HPDE6-E6E7 (cell line): ENCODE results near the gene CC2D2A.

Experiments used
- DNase-seq: peaks from one replicate; pipeline ENCODE4 v3.0.0; 2011; ENCODE audit warnings: missing footprints; ENCODE audit errors: extremely low spot score

The CC2D2A gene

DNA sequence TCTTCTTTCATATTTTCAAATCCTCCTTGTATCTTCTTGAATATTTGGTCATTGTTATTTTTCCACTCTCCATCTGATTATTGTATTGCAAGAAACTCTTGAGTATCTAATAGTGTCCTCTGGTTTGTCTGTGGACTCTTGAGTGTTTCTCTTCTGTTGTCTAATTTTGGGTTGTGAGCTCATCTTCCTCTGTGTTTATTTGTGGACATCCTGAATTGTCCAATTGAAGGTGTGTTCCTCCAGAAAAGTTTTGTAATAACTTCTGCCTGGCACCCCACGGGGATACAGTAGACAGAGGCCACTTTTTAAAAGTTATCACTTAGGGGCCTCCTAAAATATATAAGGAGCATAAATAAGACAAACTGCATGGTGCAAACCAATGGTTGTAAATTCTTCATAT, 3.1 kb upstream of the CC2D2A start:
- DNase-seq = no peak

DNA sequence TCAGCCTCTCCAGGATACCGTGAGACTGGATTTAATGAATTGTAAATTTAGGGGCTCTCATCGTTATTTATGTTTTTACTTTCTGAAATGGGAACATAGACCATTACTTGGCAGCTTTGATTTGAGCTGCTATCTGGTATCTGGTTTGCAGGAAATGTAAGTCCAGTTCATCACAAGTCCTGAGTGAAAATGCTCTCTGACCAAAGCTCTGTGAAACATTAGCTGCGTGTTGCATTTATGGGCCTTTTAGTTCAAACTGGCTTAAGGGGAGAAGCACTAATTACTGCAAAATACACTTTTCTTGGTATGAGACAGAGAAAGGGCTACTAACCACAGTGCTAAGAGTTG, 420 bp downstream of the CC2D2A start:
- no peak for DNase-seq

DNA sequence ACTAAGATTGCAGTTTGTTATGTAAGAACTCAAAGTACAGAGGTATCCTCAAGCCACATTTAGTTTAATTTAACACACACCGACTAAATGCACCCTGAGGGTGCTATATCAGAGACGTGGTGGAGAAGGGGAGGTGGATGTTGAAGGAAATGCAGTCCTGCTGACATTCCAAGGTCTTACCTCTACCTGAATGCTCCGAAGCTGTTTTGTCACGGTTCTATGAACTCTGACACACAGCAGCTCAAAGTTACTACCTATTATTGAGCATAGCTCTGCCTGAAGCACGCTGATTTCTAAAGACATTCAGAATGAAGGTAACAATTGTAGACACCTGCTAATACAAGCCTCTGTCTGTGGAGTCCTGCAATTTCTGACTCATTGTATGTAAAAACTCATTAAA, 6.7 kb downstream of the CC2D2A start:
- DNase-seq = no peak

DNA sequence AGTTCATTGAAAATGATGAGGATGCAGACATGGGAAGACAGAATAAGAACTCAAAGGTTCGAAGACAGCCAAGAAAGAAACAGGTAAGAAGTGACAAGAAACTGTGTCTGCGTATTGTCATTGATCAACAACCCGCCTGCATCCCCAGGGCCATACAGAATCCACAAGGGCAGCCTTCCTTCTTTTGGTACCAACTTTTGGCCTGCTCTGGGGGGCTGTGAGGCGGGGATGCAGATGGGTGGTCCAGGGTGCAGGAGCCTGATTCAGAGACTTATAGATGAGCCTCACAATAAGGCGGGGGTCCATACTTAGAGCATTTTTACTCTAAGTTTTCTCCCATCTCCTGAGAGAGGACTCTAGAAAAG, 9.0 kb downstream of the CC2D2A start:
- no peak for DNase-seq

DNA sequence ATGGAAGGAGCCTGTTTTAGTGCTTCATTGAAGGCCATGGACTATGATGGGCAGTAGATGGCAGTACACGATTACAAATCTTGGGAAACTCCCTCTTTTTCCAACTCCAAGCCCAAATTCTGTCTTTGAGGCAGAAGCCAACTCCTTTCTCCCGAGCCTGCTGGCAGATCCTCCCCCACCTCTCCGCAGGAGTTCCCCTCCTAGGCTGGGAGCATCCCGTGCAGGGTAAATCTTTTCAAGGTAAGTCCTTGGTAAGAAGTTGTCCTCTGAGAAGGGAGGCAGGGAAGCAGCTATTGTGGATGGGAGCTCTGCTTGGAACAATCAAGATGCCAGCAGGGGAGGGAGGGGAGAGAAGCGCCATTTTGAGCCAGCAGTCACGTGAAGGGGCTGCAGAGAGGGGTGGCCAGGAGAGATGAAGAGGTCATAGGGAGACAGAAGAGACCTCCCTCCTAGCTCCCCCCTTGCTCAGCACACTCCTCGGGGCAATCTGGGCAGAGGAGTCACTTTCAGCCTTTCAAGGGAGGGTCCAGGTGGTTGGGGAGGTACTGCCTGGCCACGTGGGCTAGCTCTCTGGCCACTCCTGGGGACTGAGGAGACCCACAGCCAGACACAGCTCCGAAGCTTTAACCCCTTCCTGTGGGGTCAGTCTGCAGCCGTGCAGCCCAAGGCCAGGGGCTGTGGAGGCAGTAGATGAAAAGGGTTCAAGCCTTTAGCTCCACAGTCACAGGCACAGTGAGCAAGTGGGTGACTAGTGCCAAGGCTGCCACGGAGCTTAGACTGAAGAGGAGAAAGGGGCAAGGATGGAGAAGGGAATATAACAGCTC, 9.6 kb downstream of the CC2D2A start:
- peak; percentile 72 for DNase-seq

DNA sequence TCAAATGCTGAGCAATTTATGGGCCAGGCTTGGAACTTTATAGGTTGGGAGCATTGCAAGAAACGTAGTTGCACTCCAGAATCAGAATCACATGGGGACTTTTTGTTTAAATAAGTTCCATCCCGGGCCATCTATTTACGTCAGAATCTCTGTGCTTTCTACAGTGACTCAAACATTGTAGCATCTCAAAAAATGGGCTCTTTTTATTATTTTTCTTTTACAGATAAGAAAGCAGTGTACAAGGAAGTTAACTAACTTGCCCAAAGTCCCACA, 10.2 kb downstream of the CC2D2A start:
- DNase-seq = no peak

DNA sequence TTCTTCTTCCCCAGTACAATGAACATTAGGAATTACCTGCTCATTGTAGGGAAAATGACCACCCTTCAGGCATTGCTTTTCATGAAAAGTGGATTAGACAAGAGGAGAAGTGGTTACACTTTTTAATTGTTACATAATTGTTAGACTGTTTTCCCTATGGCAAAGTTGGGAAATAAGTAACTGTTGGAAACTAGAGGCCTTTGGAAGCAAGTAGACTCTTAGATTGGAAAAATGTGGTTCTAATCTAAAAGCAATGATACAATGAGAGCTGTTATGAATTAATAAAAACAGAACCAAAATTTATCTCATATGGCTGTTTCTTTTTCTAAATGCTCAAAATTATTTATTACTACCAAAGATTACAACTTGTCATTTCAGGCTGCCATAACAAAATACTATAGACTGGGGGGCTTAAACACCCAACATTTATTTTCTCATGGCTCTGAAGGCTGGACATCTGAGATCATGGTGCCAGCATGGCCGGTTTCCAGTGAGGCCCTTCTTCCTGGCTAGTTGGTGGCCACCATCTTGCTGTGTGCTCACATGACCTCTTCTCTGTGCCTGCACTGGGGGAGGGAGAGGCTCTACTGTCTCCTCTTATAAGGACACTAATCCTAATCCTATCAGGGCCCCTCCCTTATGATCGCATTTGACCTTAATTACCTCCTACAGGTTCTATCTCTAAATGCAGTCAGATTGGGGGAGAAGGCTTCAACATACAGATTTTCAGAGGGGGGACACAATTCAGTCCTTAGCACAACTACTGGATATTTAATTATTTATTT, 12.5 kb downstream of the CC2D2A start:
- DNase-seq = no peak

DNA sequence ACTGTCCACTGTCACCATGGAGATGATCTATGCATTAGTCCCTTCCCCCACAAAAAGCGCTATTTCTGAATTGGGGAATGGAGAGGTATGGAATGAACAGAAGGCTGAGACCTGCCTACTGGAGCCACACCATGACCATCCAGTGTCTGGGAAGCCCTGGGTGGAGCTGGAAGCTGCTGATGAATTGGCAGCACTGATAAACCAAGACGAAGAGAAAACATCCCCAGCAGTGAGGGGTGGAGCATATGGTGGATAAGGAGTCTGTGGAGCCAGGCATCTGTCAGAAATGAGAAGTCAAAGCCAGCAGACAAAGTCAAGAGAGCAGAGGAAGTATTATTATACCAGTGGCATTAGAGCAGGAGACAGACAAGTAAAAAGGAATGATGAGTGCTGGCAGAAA, 13.2 kb downstream of the CC2D2A start:
- no peak for DNase-seq

DNA sequence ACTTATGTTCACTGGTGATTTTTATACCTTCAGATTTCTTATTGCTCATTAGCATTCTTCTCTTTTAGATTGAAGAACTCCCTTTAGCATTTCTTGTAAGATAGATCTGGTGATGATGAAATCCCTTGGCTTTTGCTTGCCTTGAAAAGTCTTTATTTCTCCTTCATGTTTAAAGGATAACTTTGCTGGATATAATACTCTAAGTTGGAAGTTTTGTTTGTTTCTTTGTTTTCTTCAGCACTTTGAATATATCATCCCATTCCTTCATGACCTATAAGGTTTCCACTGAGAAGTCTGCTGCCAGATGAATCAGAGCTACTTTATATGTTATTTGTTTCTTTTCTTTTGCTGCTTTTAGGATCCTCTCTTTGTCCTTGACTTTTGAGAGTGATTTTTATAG, 18.5 kb downstream of the CC2D2A start:
- DNase-seq = no peak

DNA sequence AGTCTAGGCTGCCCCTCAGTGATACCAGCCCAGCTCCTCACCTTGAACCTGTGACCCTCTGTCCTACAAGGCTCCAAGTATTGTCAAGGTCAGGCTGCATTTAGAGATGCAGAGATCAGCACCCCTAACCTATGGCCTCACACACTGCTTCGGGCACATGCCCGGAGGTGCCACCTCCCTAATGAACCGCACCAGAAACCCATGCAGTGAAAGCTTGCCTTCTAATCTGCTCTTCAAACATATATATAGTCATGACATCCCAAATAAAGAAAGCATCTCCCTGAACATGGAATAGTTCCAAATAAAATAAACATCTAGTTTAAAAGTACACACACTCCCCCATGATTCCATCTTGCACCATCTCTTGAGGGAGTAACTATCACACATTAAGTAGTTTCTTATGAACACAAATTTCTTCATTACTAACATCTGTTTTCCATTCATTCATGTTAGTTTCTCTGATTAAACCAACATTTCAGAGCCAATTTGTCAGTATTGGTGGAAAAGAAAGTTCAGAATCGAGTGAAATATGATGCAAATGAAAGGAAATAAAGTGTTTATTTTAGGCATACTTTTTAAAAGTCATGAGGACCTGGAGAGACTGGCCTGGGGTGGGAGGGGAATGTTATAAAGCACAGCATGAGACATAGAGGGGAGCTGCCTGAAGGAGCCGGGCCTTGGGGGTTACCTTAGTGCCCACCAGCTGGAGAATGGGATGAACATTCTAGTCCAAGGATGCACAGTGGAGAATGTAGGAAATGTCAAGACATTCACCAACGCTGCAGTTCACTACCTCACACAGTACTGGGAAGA, 19.2 kb downstream of the CC2D2A start:
- no peak for DNase-seq

DNA sequence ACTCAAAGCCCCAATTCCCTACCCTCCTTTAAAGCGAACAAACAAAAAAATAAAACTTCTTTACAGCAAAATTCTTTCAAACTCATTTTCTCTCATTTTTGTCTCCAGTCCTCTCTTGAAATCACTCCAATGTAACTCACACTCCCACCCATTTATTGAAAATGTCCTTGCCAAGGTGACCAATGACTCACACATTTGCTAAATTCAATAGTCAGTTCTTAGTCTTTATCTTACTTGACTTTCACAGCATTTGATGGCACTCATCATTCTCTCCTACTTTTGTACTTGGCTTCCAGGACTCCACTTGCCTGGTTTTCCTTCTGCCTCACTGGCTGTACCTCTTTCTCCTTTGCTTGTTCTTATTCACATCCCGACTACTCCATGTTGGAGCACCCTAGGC, 19.9 kb downstream of the CC2D2A start:
- DNase-seq = no peak

DNA sequence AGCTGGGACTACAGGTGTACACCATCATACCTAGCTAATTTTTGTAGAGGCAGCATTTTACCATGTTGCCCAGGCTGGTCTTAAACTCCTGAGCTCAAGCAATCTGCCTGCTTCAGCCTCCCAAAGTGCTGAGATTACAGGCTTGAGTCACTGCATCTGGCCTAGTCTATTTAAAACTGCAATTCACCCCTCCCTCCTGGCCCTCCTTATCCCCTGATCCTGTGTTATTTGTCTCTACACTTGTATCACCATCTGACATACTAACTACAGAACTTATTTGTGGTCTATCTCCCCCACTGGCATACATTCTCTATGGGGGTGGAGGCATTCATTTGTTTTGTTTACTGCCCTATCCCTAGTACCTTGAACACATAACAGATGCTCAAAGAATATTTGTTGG, 23.7 kb downstream of the CC2D2A start:
- DNase-seq = no peak

DNA sequence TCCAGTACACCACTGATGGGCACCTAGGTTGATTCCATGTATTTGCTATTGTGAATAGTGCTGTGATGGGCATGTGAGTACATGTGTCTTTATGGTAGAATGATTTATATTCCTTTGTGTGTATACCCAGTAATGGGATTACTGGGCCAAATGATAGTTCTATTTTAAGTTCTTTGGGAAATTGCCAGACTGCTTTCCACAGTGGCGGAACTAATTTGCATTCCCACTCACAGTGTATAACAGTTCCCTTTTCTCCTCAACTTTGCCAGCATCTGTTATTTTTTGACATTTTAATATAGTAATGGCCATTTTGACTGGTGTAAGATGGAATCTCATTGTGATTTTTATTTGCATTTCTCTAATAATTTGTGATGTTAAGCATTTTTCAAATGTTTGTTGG, 25.9 kb downstream of the CC2D2A start:
- DNase-seq = no peak

DNA sequence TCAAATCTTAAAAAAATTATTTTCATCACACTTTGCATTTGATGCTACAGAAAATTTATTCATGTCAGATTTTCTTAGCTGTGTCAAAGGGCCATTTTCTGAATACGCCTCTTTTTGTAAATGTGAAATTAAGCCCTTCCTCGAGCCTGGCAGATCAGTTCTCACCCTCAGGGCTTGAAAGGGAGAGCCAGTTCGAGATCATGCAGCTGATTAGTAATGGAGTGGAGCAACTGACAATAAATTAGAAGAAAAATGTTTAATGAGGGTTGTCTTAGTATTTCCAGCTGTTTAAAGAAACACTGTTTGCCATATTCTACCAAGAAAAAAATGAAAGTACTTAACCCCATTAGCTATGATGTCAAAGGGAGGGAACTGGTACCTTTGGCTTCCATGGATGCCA, 28.7 kb downstream of the CC2D2A start:
- DNase-seq = no peak

DNA sequence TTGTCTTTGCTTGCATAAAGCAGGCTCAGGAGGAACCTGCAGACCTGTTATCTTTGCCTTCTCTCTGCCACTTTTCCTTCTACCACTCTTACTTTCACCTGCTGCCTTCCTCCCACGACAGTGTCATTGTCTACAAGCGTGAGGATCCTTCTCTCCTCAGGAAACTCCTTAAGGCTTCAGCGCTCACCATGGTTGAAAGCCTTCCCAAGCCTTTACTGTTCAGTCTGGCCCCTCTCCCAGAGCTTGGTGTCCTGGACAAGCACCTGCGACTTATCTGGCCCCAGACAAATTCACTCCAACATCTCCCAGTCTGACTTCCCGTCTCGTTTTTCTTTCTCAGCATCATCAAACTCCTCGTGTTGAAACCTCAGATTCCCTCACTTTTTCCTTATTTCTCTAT, 31.0 kb downstream of the CC2D2A start:
- no peak for DNase-seq

DNA sequence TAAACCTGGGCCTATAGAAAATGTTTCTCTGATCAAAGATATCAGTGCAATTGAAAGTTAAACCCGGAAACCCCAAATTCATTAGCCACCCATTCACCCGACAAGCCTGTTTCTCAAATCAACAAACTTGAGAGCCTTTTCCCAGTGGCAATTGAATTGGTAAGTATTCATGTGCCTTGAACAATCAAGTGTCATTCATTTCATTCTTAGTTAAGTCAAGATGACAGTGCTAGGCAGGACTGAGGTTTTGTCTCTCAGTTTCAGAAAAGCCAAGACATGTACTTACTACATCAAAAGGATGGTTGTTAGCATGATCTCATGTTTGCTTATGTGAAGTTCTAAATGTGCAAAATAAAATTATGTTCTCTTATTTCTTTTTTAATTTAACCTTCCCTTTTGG, 32.3 kb downstream of the CC2D2A start:
- no peak for DNase-seq

DNA sequence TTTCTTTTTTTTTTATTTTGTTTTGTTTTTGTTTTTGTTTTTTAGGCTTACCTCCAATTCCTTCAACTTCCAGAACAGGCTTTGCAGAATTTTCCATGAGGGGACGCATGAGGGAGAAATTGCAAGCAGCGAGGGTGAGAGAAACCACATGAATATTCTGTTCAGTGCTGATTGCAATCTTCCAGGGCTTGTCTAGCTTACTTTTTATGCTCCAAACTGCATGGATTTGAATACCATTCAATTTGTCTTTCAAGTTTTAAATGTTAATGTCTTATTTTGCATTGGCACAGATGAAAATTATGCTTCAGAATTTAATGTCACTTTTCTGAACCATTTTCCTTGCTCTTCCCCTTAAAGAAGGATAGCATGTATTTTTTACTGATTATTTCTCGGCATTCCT, 32.7 kb downstream of the CC2D2A start:
- DNase-seq = no peak

DNA sequence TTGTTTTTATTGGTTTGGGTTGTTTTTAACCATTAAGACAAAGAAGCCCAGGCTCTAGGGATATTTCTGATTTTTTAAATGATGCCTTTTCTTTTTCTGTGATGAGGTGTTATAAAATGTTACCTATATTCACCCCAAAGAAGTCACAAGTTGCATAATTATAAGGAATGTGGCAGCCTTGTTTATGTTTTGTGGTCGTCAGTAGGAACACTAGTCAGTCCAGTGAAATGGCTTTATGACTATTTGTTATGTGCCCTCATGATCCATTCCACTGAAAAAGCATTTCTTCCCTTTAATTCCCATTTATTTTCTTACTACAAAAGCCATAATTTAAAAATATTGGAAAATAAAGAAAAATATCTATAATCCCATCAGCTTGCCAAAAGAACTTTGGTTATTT, 34.4 kb downstream of the CC2D2A start:
- DNase-seq = no peak

DNA sequence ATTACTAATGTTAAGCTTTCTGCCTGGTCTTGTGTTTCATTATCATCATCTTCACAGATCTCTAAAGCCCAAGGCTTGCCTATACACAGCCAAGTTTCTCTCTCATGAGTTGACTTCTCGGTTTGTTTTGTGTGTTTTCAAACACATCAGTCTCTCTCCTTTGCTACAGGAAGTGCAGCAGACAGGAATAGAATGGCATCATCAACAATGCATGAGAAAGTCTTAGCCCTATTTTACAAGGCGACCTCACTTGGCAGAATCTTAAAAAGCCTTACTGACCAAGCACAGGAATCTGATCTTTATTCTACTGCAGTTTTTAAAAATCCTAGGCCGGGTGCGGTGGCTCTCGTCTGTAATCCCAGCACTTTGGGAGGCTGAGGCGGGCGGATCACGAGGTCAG, 36.8 kb downstream of the CC2D2A start:
- no peak for DNase-seq

DNA sequence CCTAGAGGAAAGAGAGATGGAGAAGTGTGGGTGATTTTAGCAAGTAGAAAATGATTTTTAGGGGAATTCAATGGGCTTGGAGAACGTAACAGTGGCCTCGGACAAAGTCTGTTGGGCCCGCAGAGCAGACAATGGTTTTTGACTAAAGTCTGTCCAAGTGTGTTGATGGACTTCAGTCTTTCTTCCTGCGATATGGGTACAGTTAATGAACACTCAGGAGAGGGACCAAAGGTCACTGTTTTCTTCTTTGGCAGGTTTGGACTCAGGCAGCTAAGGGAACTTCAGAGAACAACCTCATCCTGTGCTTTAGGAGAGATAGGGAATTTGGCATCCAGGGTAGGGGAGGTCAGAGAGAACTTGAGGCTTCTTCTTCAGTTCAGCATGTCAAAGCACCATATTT, 38.0 kb downstream of the CC2D2A start:
- DNase-seq = no peak

DNA sequence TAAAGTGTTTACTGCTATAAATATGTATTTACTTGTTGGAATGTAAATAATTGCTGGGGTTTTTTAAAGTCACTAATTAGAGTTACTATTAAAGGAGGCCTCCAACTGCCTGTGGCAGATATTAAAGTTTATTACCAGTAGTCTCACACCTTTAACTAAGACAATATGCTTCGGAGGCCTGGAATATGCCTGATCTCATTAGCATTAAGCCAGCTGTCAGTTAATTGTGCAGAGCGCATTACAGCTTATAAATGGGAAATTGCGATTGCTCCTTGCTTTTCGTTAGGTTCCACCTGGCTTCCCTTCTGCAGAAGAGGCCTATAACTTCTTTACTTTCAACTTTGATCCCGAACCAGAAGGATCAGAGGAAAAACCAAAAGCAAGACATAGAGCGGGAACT, 41.3 kb downstream of the CC2D2A start:
- DNase-seq = no peak

DNA sequence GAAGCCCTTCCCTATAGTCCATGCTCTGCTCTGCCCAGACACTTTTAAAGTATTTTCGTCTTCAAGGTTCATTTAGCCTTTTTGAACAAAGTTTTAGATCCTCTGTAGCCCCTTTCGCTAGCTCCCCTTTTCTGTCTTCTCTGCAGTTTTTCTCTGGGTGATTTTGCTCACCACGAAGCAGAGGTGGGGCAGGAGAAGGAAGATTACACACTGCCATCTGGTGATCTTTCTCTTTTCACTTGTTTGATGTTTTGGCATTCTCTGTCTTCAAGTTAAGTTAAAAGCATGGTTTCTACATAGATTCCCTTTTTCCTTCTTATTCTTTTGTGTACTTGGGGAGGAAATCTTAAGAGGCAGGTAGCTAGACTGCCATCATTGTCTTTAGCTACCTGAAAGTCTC, 43.9 kb downstream of the CC2D2A start:
- DNase-seq = no peak

DNA sequence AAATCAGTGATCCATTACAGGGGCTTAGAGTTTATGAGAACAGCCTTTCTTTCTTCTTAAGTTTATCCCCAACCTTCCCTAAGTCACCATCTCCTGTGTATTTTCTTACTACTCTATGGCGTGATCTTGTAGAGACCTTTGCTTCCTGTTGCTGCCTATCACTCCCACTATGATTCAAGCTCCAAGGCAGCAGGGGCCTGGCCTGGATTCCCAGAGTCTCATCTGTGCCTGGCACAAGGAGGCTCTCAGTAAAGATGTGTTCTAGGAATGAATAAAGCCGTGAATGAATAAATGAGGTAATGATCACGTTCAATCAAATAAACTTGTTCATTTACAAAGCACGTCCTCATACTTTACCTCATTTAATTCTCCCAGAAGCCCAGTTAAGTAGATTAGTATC, 45.4 kb downstream of the CC2D2A start:
- DNase-seq = no peak
